Subcutaneous preadipocyte (primary cell): ENCODE results near the gene MAGEC1. TPM values are rescaled to one million over a fixed set of nuclear protein-coding genes. Genes with fewer than 3 reads are reported as not detected.

Experiments used
- total RNA-seq: library from RNA; depleted of rRNA; stranded (reverse); fragments of >200 nt; gene quantifications from 2 replicates; pipeline ENCODE4 v1.2.3, GENCODE V29; 2012

MAGEC1 gene
- not detected in 2 replicates for total RNA-seq

GRCh38 chrX:141903400-141904155 lies at the start of gene MAGEC1:
Gene MAGEC1, plus strand, starts transcription at chrX:141903894. Its CDS starts 1,179 bp downstream, at chrX:141905073.

Other genes with a start within 250 kb of the MAGEC1 start
- gene SPANXD, start 205.2 kb upstream of the MAGEC1 start, total RNA-seq: not detected in 2 replicates
- not detected in 2 replicates for gene MAGEC3, start 65.6 kb upstream of the MAGEC1 start, total RNA-seq